DOHH2 (cell line): ENCODE data around the gene ZNF860.

Source experiments
- H3F3A ChIP-seq: fragments of 200-600 bp; sonication (generic), shearing (Covaris generic); 2 replicates; pipeline ENCODE4 v1.6.0; 2016; ENCODE audit warnings: antibody characterized with exemption, mild to moderate bottlenecking; ENCODE audit not compliant: control insufficient read depth, insufficient read depth
- H3K27ac ChIP-seq: fragments of 200-600 bp; sonication (generic); 2 replicates; pipeline ENCODE4 v1.5.1; 2014; ENCODE audit warnings: low read depth, mild to moderate bottlenecking, low read length, moderate library complexity
- H3K27me3 ChIP-seq: fragments of 200-600 bp; sonication (generic); 2 replicates; pipeline ENCODE4 v1.6.1; 2014; ENCODE audit warnings: mild to moderate bottlenecking, low read length, mixed read lengths; ENCODE audit not compliant: control insufficient read depth
- H3K36me3 ChIP-seq: fragments of 200-600 bp; sonication (generic); 2 replicates; pipeline ENCODE4 v1.6.1; 2014; ENCODE audit warnings: mild to moderate bottlenecking, low read length, moderate library complexity, mixed read lengths; ENCODE audit not compliant: control insufficient read depth
- H3K4me1 ChIP-seq: fragments of 200-600 bp; sonication (generic); 2 replicates; pipeline ENCODE4 v1.6.1; 2014; ENCODE audit warnings: mild to moderate bottlenecking, low read length, mixed read lengths; ENCODE audit not compliant: control insufficient read depth
- H3K4me2 ChIP-seq: fragments of 200-600 bp; sonication (generic); 2 replicates; pipeline ENCODE4 v1.6.0; 2014; ENCODE audit warnings: mild to moderate bottlenecking, low read length, moderate library complexity
- H3K4me3 ChIP-seq: fragments of 200-600 bp; sonication (generic); 2 replicates; pipeline ENCODE4 v1.5.1; 2014; ENCODE audit warnings: mild to moderate bottlenecking, low read length, mixed read lengths
- H3K79me2 ChIP-seq: fragments of 200-600 bp; sonication (generic); 2 replicates; pipeline ENCODE4 v1.6.1; 2014; ENCODE audit warnings: mild to moderate bottlenecking, low read length, mixed read lengths; ENCODE audit not compliant: control insufficient read depth
- H3K9me2 ChIP-seq: fragments of 200-600 bp; sonication (generic); replicated peaks from 2 replicates; pipeline ENCODE4 v1.6.1; 2014; ENCODE audit warnings: mild to moderate bottlenecking, low read length, mixed read lengths; ENCODE audit not compliant: control insufficient read depth
- H3K9me3 ChIP-seq: fragments of 200-600 bp; sonication (generic); 2 replicates; pipeline ENCODE4 v1.6.1; 2014; ENCODE audit warnings: antibody characterized with exemption, low read length, mixed read lengths; ENCODE audit not compliant: control insufficient read depth, insufficient read depth
- H4K20me1 ChIP-seq: fragments of 200-600 bp; sonication (generic); 2 replicates; pipeline ENCODE4 v1.6.0; 2014; ENCODE audit warnings: low read depth, mild to moderate bottlenecking, antibody characterized with exemption, low read length, moderate library complexity; ENCODE audit not compliant: control insufficient read depth, insufficient read depth
- EZH2phosphoT487 ChIP-seq: fragments of 200-600 bp; sonication (generic); IDR thresholded peaks from 2 replicates; pipeline ENCODE4 v1.6.1; 2017; ENCODE audit warnings: borderline replicate concordance, mild to moderate bottlenecking, antibody characterized with exemption, low read length, moderate library complexity, mixed read lengths
- TF ChIP-seq, protein P1 (sequence below): fragments of 200-600 bp; sonication (generic); IDR thresholded peaks from one replicate; pipeline ENCODE4 v1.5.1; 2014; ENCODE audit warnings: antibody characterized with exemption, mild to moderate bottlenecking, low read depth, low read length; ENCODE audit not compliant: poor library complexity, severe bottlenecking

ZNF860 gene

DNA sequence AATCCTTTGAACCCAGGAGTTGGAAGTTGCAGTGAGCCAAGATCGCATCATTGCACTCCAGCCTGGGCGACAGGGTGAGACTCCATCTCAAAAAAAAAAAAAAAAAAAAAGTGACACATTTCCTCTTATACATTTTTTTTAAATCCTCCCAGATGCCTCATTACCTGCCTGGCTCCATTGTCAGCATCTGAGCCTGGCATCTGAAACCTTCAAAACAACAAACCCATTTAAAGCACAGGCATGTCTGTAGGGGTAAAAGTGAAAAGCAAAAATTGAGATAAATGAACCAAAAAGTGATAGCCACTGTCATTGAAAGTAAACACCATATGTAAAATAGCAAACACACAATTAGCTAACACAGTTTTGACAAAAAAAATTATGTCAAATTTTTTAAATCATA, 39.1 kb upstream of the ZNF860 start:
- Histone ChIP-seq H3F3A (peaks cover 36% of the 10 kb centered on the region), H3K79me2 (peaks cover 98% of the 10 kb centered on the region), H3K36me3 (peaks cover 36% of the 10 kb centered on the region), H3K27me3 (no peaks in the 10 kb centered on the region), H3K4me2 (peak overlapping the region; percentile 83), H3K4me1 (peaks cover 99% of the 10 kb centered on the region), H3K27ac (peak overlapping the region; percentile 74), H3K4me3 (peak overlapping the region; percentile 35), H3K9me3 (no peaks in the 10 kb centered on the region), H4K20me1 (no peaks in the 10 kb centered on the region), H3K9me2 (no peaks in the 10 kb centered on the region)
- TF ChIP-seq EZH2phosphoT487: no peak
- TF ChIP-seq, protein P1, sequence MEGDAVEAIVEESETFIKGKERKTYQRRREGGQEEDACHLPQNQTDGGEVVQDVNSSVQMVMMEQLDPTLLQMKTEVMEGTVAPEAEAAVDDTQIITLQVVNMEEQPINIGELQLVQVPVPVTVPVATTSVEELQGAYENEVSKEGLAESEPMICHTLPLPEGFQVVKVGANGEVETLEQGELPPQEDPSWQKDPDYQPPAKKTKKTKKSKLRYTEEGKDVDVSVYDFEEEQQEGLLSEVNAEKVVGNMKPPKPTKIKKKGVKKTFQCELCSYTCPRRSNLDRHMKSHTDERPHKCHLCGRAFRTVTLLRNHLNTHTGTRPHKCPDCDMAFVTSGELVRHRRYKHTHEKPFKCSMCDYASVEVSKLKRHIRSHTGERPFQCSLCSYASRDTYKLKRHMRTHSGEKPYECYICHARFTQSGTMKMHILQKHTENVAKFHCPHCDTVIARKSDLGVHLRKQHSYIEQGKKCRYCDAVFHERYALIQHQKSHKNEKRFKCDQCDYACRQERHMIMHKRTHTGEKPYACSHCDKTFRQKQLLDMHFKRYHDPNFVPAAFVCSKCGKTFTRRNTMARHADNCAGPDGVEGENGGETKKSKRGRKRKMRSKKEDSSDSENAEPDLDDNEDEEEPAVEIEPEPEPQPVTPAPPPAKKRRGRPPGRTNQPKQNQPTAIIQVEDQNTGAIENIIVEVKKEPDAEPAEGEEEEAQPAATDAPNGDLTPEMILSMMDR: no peak

DNA sequence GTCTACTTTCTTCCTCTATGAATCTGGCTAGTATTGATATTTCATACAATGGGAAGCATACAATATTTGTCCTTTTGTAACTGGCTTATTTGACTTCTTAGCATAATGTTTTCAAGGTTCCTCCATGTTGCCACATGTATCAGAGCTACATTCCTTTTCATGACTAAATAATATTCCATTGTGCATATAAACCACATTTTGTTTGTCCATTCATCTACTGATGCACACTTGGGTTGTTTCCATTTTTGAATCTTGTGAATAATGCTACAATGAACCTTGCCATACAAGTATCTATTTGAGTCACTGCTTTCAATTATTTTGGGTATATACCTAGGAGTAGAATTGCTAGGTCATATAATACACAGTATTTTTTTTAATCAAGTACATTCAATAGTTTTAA, 38.5 kb upstream of the ZNF860 start:
- Histone ChIP-seq H3K9me3 (no peaks in the 10 kb centered on the region), H3K36me3 (peaks cover 42% of the 10 kb centered on the region), H3K4me2 (peak overlapping the region; percentile 83), H3K27ac (peak overlapping the region; percentile 74), H3K4me3 (peak overlapping the region; percentile 35), H3K79me2 (peaks cover 98% of the 10 kb centered on the region), H3K4me1 (peaks cover 99% of the 10 kb centered on the region), H3K9me2 (no peaks in the 10 kb centered on the region), H3F3A (peaks cover 42% of the 10 kb centered on the region), H3K27me3 (no peaks in the 10 kb centered on the region), H4K20me1 (no peaks in the 10 kb centered on the region)
- TF ChIP-seq EZH2phosphoT487: no peak
- TF ChIP-seq, protein P1: no peak

DNA sequence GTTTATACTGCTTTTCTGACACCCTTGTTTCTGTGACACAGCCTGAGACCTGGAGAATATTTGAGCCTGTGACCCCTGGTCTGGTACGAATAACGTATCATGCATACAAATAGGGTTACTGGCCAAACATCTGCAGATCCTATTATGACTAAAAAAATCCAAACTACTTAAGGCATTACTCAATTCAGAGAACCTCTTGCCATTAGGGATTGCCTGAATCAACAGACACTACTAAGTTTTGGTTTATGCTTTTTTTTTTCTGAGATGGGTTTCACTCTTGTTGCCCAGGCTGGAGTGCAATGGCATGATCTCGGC, 35.9 kb upstream of the ZNF860 start:
- Histone ChIP-seq H3K27me3 (no peaks in the 10 kb centered on the region), H3K36me3 (peaks cover 45% of the 10 kb centered on the region), H3F3A (peaks cover 61% of the 10 kb centered on the region), H3K4me3 (peak overlapping the region; percentile 71), H3K4me1 (peaks cover 99% of the 10 kb centered on the region), H4K20me1 (no peaks in the 10 kb centered on the region), H3K9me3 (peaks cover under 1% of the 10 kb centered on the region; the same call in 1 of the 2 replicates), H3K79me2 (peaks cover 97% of the 10 kb centered on the region), H3K27ac (peak overlapping the region; percentile 98), H3K4me2 (peak overlapping the region; percentile 100), H3K9me2 (no peaks in the 10 kb centered on the region)
- TF ChIP-seq EZH2phosphoT487: no peak
- TF ChIP-seq, protein P1: no peak
